ENCODE data around the gene ASB11. TPM values are rescaled to one million over a fixed set of nuclear protein-coding genes. Genes with fewer than 3 reads are reported as not detected.

Gene ASB11
- total RNA-seq, 1 donor from 2014 or later: 0.17 TPM

- peaks cover 3% of the 10 kb centered on the region for H3K4me1 ChIP-seq
- H3K4me3 ChIP-seq: no peak overlapping the region
- H3K27me3 ChIP-seq: no peaks in the 10 kb centered on the region
- DNase-seq (no peak), ATAC-seq (no peak)
- no peak for TF ChIP-seq CTCF (IDR thresholded peaks at IDR 0.05)
- H3K9me3 ChIP-seq: no peaks in the 10 kb centered on the region
- H3K27ac ChIP-seq: no peak overlapping the region
- H3K36me3 ChIP-seq: no peaks in the 10 kb centered on the region
- intact Hi-C loops (cut with DNase I): no loop called here
Observed at GRCh38 chrX:15345976-15346375, 30.5 kb upstream of the ASB11 start.

GRCh38 chrX:15344106-15344505 lies 28.7 kb upstream of the ASB11 start:
- intact Hi-C loops (cut with DNase I): no loop called here
- TF ChIP-seq CTCF (IDR thresholded peaks at IDR 0.05): no peak
- H3K9me3 ChIP-seq: no peaks in the 10 kb centered on the region
- H3K27ac ChIP-seq: no peak overlapping the region
- DNase-seq (no peak), ATAC-seq (no peak)
- H3K27me3 ChIP-seq: no peaks in the 10 kb centered on the region
- no peaks in the 10 kb centered on the region for H3K36me3 ChIP-seq
- H3K4me3 ChIP-seq: no peak overlapping the region
- H3K4me1 ChIP-seq: peaks cover 3% of the 10 kb centered on the region

GRCh38 chrX:15343075-15343476 lies 27.6 kb upstream of the ASB11 start:
- ATAC-seq (peak; percentile 79), DNase-seq (no peak)
- intact Hi-C loops (cut with DNase I): no loop called here
- H3K36me3 ChIP-seq: no peaks in the 10 kb centered on the region
- H3K9me3 ChIP-seq: no peaks in the 10 kb centered on the region
- no peak overlapping the region for H3K27ac ChIP-seq
- no peak for TF ChIP-seq CTCF (IDR thresholded peaks at IDR 0.05)
- H3K4me1 ChIP-seq: peaks cover 3% of the 10 kb centered on the region
- H3K27me3 ChIP-seq: no peaks in the 10 kb centered on the region
- H3K4me3 ChIP-seq: no peak overlapping the region

- no peak overlapping the region for H3K4me3 ChIP-seq
- no peaks in the 10 kb centered on the region for H3K9me3 ChIP-seq
- H3K27me3 ChIP-seq: no peaks in the 10 kb centered on the region
- peaks cover 3% of the 10 kb centered on the region for H3K4me1 ChIP-seq
- intact Hi-C loops (cut with DNase I): no loop called here
- H3K36me3 ChIP-seq: no peaks in the 10 kb centered on the region
- no peak for DNase-seq
- ATAC-seq: no peak
- H3K27ac ChIP-seq: no peak overlapping the region
- no peak for TF ChIP-seq CTCF (IDR thresholded peaks at IDR 0.05)
Observed at GRCh38 chrX:15340867-15341266, 25.4 kb upstream of the ASB11 start.

- Histone ChIP-seq H3K9me3 (no peaks in the 10 kb centered on the region), H3K4me1 (no peaks in the 10 kb centered on the region), H3K4me3 (peak overlapping the region; percentile 68), H3K36me3 (peaks cover 8% of the 10 kb centered on the region), H3K27me3 (no peaks in the 10 kb centered on the region), H3K27ac (peak overlapping the region; percentile 94)
- ATAC-seq: no peak
- TF ChIP-seq CTCF (IDR thresholded peaks at IDR 0.05): no peak
- no peak for DNase-seq
- intact Hi-C loops (cut with DNase I): no loop called here
Observed at GRCh38 chrX:15336023-15336413, 20.6 kb upstream of the ASB11 start.

Data from upper lobe of right lung (tissue), 1 donor.